HG03354 (cell line): ENCODE data around the gene COG6.

Source experiments
- ATAC-seq: cut with Tn5 transposase; IDR thresholded peaks from one replicate; pipeline ENCODE4 v1.9.1; 2021; ENCODE audit warnings: mild to moderate bottlenecking; ENCODE audit not compliant: unreplicated experiment, poor library complexity, severe bottlenecking

COG6 gene

GRCh38 chr13:39766464-39767158 is 111.1 kb downstream of the COG6 start:
- no peak for ATAC-seq

GRCh38 chr13:39767791-39768517 is 112.5 kb downstream of the COG6 start:
- no peak for ATAC-seq

- ATAC-seq = no peak
These were observed 113.5 kb downstream of the COG6 start for GRCh38 chr13:39768962-39769361.

GRCh38 chr13:39770221-39771090 is 115.0 kb downstream of the COG6 start:
- ATAC-seq = no peak

GRCh38 chr13:39773833-39774232 is 118.4 kb downstream of the COG6 start:
- no peak for ATAC-seq

GRCh38 chr13:39776439-39776838 is 121.0 kb downstream of the COG6 start:
- peak; percentile 59 for ATAC-seq

GRCh38 chr13:39777021-39777420 is 121.6 kb downstream of the COG6 start:
- peak; percentile 15 for ATAC-seq

- peak; percentile 42 for ATAC-seq
These were observed 122.1 kb downstream of the COG6 start for GRCh38 chr13:39777527-39778061.

GRCh38 chr13:39779337-39780265 is 124.1 kb downstream of the COG6 start:
- no peak for ATAC-seq

GRCh38 chr13:39780711-39781110 is 125.2 kb downstream of the COG6 start:
- no peak for ATAC-seq

GRCh38 chr13:39781381-39781780 is 125.9 kb downstream of the COG6 start:
- ATAC-seq = no peak

- ATAC-seq = no peak
These were observed 127.6 kb downstream of the COG6 start for GRCh38 chr13:39783051-39783450.

GRCh38 chr13:39784347-39784746 is 128.9 kb downstream of the COG6 start:
- no peak for ATAC-seq

GRCh38 chr13:39786091-39786490 is 130.6 kb downstream of the COG6 start:
- no peak for ATAC-seq

GRCh38 chr13:39787086-39787487 is 131.6 kb downstream of the COG6 start:
- no peak for ATAC-seq

- no peak for ATAC-seq
These were observed 132.6 kb downstream of the COG6 start for GRCh38 chr13:39788102-39788501.

- ATAC-seq = no peak
These were observed 134.0 kb downstream of the COG6 start for GRCh38 chr13:39789451-39789850.
